GM23248 (cell line): ENCODE data around the gene KIF1A. TPM values are rescaled to one million over a fixed set of nuclear protein-coding genes. Genes with fewer than 3 reads are reported as not detected.

Experiments used
- DNase-seq: peaks from one replicate; pipeline ENCODE4 v3.0.0-alpha.2; 2015
- H2AFZ ChIP-seq: fragments of 200-600 bp; sonication (generic); 2 replicates; pipeline ENCODE4 v1.6.1; 2016; ENCODE audit warnings: antibody characterized with exemption
- H3F3A ChIP-seq: fragments of 200-600 bp; sonication (generic); 2 replicates; pipeline ENCODE4 v1.6.1; 2016; ENCODE audit warnings: mild to moderate bottlenecking, antibody characterized with exemption, mixed run types; ENCODE audit not compliant: insufficient read depth
- H3K27ac ChIP-seq: fragments of 200-600 bp; sonication (generic); 2 replicates; pipeline ENCODE4 v1.5.1; 2016; ENCODE audit warnings: mild to moderate bottlenecking
- H3K27me3 ChIP-seq: fragments of 200-600 bp; sonication (generic); replicated peaks from 2 replicates; pipeline ENCODE4 v1.6.1; 2016; ENCODE audit warnings: mild to moderate bottlenecking; ENCODE audit not compliant: insufficient read depth
- H3K36me3 ChIP-seq: fragments of 200-600 bp; sonication (generic); 2 replicates; pipeline ENCODE4 v1.6.1; 2016; ENCODE audit warnings: low read depth, mild to moderate bottlenecking
- H3K4me1 ChIP-seq: fragments of 200-600 bp; sonication (generic); 2 replicates; pipeline ENCODE4 v1.6.1; 2016; ENCODE audit warnings: mild to moderate bottlenecking; ENCODE audit not compliant: insufficient read depth
- H3K4me2 ChIP-seq: fragments of 200-600 bp; sonication (generic); one replicate; pipeline ENCODE4 v1.6.1; 2016; ENCODE audit warnings: mild to moderate bottlenecking; ENCODE audit not compliant: unreplicated experiment
- H3K4me3 ChIP-seq: fragments of 200-600 bp; sonication (generic); 2 replicates; pipeline ENCODE4 v1.5.1; 2016; ENCODE audit warnings: mild to moderate bottlenecking
- H3K79me2 ChIP-seq: fragments of 200-600 bp; sonication (generic); 2 replicates; pipeline ENCODE4 v1.6.1; 2016; ENCODE audit warnings: mild to moderate bottlenecking; ENCODE audit not compliant: insufficient read depth
- H3K9ac ChIP-seq: fragments of 200-600 bp; sonication (generic); 2 replicates; pipeline ENCODE4 v1.6.1; 2016; ENCODE audit warnings: mild to moderate bottlenecking
- H3K9me2 ChIP-seq: fragments of 200-600 bp; sonication (generic); 2 replicates; pipeline ENCODE4 v1.6.1; 2016; ENCODE audit warnings: mixed run types, mild to moderate bottlenecking, moderate library complexity; ENCODE audit not compliant: insufficient read depth
- H3K9me3 ChIP-seq: fragments of 200-600 bp; sonication (generic); one replicate; pipeline ENCODE4 v1.6.1; 2017; ENCODE audit warnings: low read depth
- H4K20me1 ChIP-seq: fragments of 200-600 bp; sonication (generic); 2 replicates; pipeline ENCODE4 v1.6.0; 2016; ENCODE audit not compliant: insufficient read depth
- EZH2 ChIP-seq: fragments of 200-600 bp; sonication (generic); IDR thresholded peaks from 2 replicates; pipeline ENCODE4 v1.6.1; 2018; ENCODE audit warnings: antibody characterized with exemption, mild to moderate bottlenecking; ENCODE audit not compliant: insufficient read depth, poor library complexity, severe bottlenecking
- EZH2phosphoT487 ChIP-seq: fragments of 200-600 bp; sonication (generic); IDR thresholded peaks from 2 replicates; pipeline ENCODE4 v1.6.1; 2018; ENCODE audit warnings: antibody characterized with exemption, moderate library complexity, mild to moderate bottlenecking, low read depth; ENCODE audit not compliant: insufficient read depth
- WGBS, 2 experiments: methylation state at CpG; one replicate each; pipeline ENCODE4 v1.1.6; 2015 to 2017; ENCODE audit warnings: low lambda C conversion rate in 2 of 2, low coverage in 1 of 2; ENCODE audit errors: missing lambda C conversion rate in 2 of 2; 5-methylcytosine and 5-hydroxymethylcytosine counted together
- in situ Hi-C: fragments of 300-500 bp; cut with MboI; formaldehyde crosslinking; loops from 2 replicates; pipeline ENCODE4 v1.15.0; 2020
- polyA plus RNA-seq: library from polyadenylated mRNA; unstranded; fragments of >200 nt; fragmentation: Nextera tagmentation; extraction: Ambion mirVana; gene quantifications from 2 replicates; pipeline ENCODE4 v1.2.1, GENCODE V29; 2016
- total RNA-seq: library from RNA; depleted of rRNA; stranded (reverse); fragments of >200 nt; shearing (Covaris generic); gene quantifications from 2 replicates; pipeline ENCODE4 v1.2.3, GENCODE V29; 2014

The KIF1A gene
- total and polyA plus RNA-seq, 2 experiments from 2014 or later = under 0.01 to 0.05 TPM

GRCh38 chr2:240777456-240778212 lies 42.4 kb downstream of the KIF1A start:
- WGBS, 2 experiments = 76 to 79% methylated on average over 37 to 49 of the region's 49 CpGs
- Histone ChIP-seq H3K27me3 (peaks cover 16% of the 10 kb centered on the region), H3K9me3 (no peaks in the 10 kb centered on the region), H3K4me1 (no peaks in the 10 kb centered on the region), H3K27ac (no peak overlapping the region), H3K9ac (no peak overlapping the region), H2AFZ (no peak overlapping the region), H3K4me2 (no peak overlapping the region), H3F3A (no peaks in the 10 kb centered on the region), H3K9me2 (no peaks in the 10 kb centered on the region), H3K36me3 (no peaks in the 10 kb centered on the region), H4K20me1 (no peaks in the 10 kb centered on the region), H3K79me2 (no peaks in the 10 kb centered on the region), H3K4me3 (no peak overlapping the region)
- no peak for DNase-seq
- TF ChIP-seq EZH2phosphoT487 = no peak
- no peak for TF ChIP-seq EZH2
- in situ Hi-C loops = no loop called here

DNA sequence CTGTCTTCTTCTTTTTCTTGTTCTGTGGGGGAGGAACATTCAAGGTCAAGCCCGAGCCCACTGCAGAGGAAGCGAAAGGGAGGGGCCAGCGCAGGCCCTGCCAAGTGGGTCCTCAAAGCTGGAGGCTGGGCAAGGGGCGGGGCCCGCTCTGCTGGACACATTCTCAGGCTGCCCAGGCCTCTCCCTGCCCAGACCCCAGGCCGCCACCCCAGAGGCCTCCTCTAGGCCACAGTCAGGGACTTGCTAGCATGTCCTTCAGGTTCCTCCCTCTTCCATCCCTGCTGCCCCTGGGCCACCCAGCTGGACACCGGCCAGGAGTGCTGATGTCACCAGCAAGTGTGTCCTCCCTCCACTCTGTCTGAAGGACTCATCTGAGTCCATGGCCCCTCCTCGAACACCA lies 44.1 kb downstream of the KIF1A start:
- H2AFZ ChIP-seq = no peak overlapping the region
- H3K4me3 ChIP-seq = no peak overlapping the region
- peaks cover 16% of the 10 kb centered on the region for H3K27me3 ChIP-seq
- no peaks in the 10 kb centered on the region for H3K79me2 ChIP-seq
- no peaks in the 10 kb centered on the region for H4K20me1 ChIP-seq
- no peaks in the 10 kb centered on the region for H3K9me2 ChIP-seq
- no peaks in the 10 kb centered on the region for H3F3A ChIP-seq
- no peaks in the 10 kb centered on the region for H3K4me1 ChIP-seq
- no peak overlapping the region for H3K27ac ChIP-seq
- H3K9ac ChIP-seq = no peak overlapping the region
- WGBS, 2 experiments = 66 to 77% methylated on average over 8 of the region's 8 CpGs
- TF ChIP-seq EZH2 (no peak), EZH2phosphoT487 (no peak)
- no peak overlapping the region for H3K4me2 ChIP-seq
- in situ Hi-C loops = no loop called here
- DNase-seq = no peak
- H3K36me3 ChIP-seq = no peaks in the 10 kb centered on the region
- H3K9me3 ChIP-seq = no peaks in the 10 kb centered on the region

- H3F3A ChIP-seq = no peaks in the 10 kb centered on the region
- DNase-seq = no peak
- in situ Hi-C loops = no loop called here
- no peak overlapping the region for H3K4me3 ChIP-seq
- H3K27me3 ChIP-seq = peaks cover 13% of the 10 kb centered on the region
- TF ChIP-seq EZH2phosphoT487 = no peak
- TF ChIP-seq EZH2 = no peak
- H3K9me3 ChIP-seq = no peaks in the 10 kb centered on the region
- H3K27ac ChIP-seq = no peak overlapping the region
- H3K79me2 ChIP-seq = no peaks in the 10 kb centered on the region
- H2AFZ ChIP-seq = no peak overlapping the region
- H3K9ac ChIP-seq = no peak overlapping the region
- no peaks in the 10 kb centered on the region for H3K9me2 ChIP-seq
- H3K4me1 ChIP-seq = no peaks in the 10 kb centered on the region
- no peaks in the 10 kb centered on the region for H3K36me3 ChIP-seq
- no peak overlapping the region for H3K4me2 ChIP-seq
- 60 to 61% methylated on average over 5 to 9 of the region's 9 CpGs for WGBS, 2 experiments
- no peaks in the 10 kb centered on the region for H4K20me1 ChIP-seq
Observed at GRCh38 chr2:240774856-240775255, 45.2 kb downstream of the KIF1A start.

DNA sequence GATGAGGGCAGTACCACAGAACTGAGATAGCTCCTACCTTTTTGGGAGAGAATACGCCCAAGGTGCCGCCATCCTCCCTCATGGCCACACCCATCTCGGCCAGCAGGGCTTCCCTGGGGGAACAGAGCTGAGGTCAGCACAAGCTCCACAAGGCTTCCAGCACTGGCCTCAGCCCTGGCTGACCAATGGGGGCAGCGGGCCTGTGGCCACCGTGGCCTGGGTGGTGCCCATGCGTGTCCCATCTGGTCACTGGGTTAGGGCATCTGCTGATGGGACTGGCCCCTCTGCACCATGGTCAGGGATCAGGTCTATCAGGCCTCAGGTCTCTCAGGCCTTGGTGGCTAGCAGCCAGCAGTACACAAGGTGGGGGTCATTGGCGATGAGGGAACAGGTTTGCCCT lies 50.9 kb downstream of the KIF1A start:
- Histone ChIP-seq H3K4me2 (no peak overlapping the region), H3K36me3 (no peaks in the 10 kb centered on the region), H3K4me3 (no peak overlapping the region), H3F3A (no peaks in the 10 kb centered on the region), H2AFZ (no peak overlapping the region), H3K9me2 (no peaks in the 10 kb centered on the region), H3K4me1 (no peaks in the 10 kb centered on the region), H3K27ac (no peak overlapping the region), H3K9ac (no peak overlapping the region), H3K79me2 (no peaks in the 10 kb centered on the region), H3K9me3 (no peaks in the 10 kb centered on the region), H4K20me1 (no peaks in the 10 kb centered on the region), H3K27me3 (no peaks in the 10 kb centered on the region)
- no peak for DNase-seq
- 83 to 92% methylated on average over 6 to 7 of the region's 7 CpGs for WGBS, 2 experiments
- in situ Hi-C loops = no loop called here
- TF ChIP-seq EZH2phosphoT487 (no peak), EZH2 (no peak)
